Fibroblast of villous mesenchyme (primary cell): ENCODE measurements around the gene BMERB1. TPM values are rescaled to one million over a fixed set of nuclear protein-coding genes. Genes with fewer than 3 reads are reported as not detected.
"Not testable (repeated sequence)": the region's sequence is repeated elsewhere in the genome, so short reads cannot be mapped to it uniquely, and the experiment has no call there.

Experiments
- DNase-seq: peaks from one replicate; pipeline ENCODE4 v3.0.0-alpha.2; 2010; ENCODE audit warnings: low read depth
- H3K4me3 ChIP-seq: 2 replicates; pipeline ENCODE4 v1.5.1; 2011; ENCODE audit warnings: low read depth, mild to moderate bottlenecking, low read length
- total RNA-seq: library from RNA; depleted of rRNA; stranded (reverse); fragments of >200 nt; gene quantifications from 2 replicates; pipeline ENCODE4 v1.2.3, GENCODE V29; 2012
- TF ChIP-seq, protein P1 (sequence below): IDR thresholded peaks from 2 replicates; pipeline ENCODE4 v1.5.1; 2012; ENCODE audit warnings: low read depth, mild to moderate bottlenecking, low read length; ENCODE audit not compliant: insufficient read depth

BMERB1 gene
- total RNA-seq, 1 donor = 44.0 TPM

- H3K4me3 ChIP-seq = no peak overlapping the region
- TF ChIP-seq, protein P1, sequence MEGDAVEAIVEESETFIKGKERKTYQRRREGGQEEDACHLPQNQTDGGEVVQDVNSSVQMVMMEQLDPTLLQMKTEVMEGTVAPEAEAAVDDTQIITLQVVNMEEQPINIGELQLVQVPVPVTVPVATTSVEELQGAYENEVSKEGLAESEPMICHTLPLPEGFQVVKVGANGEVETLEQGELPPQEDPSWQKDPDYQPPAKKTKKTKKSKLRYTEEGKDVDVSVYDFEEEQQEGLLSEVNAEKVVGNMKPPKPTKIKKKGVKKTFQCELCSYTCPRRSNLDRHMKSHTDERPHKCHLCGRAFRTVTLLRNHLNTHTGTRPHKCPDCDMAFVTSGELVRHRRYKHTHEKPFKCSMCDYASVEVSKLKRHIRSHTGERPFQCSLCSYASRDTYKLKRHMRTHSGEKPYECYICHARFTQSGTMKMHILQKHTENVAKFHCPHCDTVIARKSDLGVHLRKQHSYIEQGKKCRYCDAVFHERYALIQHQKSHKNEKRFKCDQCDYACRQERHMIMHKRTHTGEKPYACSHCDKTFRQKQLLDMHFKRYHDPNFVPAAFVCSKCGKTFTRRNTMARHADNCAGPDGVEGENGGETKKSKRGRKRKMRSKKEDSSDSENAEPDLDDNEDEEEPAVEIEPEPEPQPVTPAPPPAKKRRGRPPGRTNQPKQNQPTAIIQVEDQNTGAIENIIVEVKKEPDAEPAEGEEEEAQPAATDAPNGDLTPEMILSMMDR = no peak
- DNase-seq = no peak
Measured at GRCh38 chr16:15445450-15445849, 11.1 kb downstream of the BMERB1 start.

- DNase-seq = no peak
- H3K4me3 ChIP-seq = no peak overlapping the region
- TF ChIP-seq, protein P1 = no peak
Measured at GRCh38 chr16:15446901-15447300, 12.5 kb downstream of the BMERB1 start.

DNA sequence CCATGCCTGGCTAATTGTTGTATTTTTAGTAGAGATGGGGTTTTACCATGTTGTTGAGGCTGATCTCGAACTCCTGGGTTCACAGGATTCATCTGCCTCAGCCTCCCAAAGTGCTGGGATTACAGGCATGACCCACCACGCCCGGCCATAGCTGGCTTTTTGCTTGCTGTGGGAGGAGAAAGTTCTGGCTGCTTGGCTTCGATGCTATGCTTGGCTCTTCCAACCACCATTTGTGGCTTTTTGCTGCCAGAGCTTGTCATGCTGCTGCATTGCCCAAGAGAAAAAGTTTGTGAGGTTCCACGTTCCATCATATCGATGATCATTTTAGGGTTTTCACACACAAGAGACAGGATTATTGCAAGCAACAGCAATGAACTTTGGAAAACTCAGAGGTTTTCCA, 16.2 kb downstream of the BMERB1 start:
- no peak for DNase-seq
- TF ChIP-seq, protein P1 = no peak
- no peak overlapping the region for H3K4me3 ChIP-seq

- no peak for DNase-seq
- H3K4me3 ChIP-seq = no peak overlapping the region
- TF ChIP-seq, protein P1 = no peak
Measured at GRCh38 chr16:15451098-15451731, 16.8 kb downstream of the BMERB1 start.

DNA sequence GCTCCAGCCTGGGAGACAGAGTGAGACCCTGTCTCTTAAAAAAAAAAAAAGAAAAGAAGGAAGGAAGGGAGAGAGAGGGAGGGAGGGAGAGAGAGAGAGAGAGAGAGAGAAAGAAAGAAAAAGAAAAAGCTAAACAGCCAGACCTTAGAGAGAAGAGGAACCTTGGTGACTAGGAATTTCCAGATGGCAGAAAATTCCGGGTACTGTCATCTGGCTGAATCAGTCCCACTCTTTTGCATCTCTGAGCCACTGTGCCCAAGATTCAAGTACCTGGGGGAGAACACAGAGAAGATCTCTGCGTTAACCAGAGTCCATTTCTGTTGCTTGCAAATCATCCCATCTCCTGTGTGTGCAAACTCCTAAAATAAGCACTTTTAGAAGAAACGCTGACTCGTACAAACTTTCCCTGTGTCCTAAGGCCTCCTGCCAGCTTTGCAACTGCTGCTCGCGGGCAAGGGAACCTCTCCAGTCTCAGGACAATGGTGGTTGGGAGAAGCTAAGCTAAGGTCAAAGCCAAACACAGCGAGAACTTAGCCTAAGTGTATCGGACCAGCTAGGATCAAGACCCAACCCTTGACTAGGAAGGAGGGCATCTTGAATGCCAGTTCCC, 18.0 kb downstream of the BMERB1 start:
- no peak for DNase-seq
- TF ChIP-seq, protein P1 = no peak

GRCh38 chr16:15453296-15453695, 18.9 kb downstream of the BMERB1 start:
- DNase-seq, H3K4me3 ChIP-seq: not testable (repeated sequence)

More for the DNA sequence above, 18.0 kb downstream of the BMERB1 start:
- H3K4me3 ChIP-seq = no peak overlapping the region

GRCh38 chr16:15454933-15455332, 20.5 kb downstream of the BMERB1 start:
- not testable (repeated sequence) for H3K4me3 ChIP-seq, DNase-seq

DNA sequence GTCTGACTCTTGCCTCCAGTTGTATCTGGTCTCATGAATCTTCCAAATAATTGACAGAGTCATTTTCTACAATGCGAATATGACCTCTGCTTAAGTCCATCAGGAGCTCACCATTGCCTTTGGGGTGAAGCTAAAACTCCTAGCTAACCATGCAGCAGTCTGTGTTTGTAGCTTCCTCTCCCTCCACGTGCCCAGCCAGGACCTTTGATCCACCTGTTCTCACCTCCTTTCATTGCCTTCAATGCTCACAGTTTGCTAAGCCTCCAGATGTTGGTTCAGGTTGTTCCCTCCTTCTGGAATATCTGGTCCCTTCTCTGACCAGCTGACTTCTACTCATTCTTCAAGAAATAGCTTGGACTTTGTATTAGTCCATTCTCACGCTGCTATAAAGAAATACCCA, 23.0 kb downstream of the BMERB1 start:
- H3K4me3 ChIP-seq = no peak overlapping the region
- TF ChIP-seq, protein P1 = no peak
- DNase-seq = no peak
